Colonic mucosa (tissue), 4 donors: Measurements from ENCODE around the gene SUSD4. TPM values are rescaled to one million over a fixed set of nuclear protein-coding genes. Genes with fewer than 3 reads are reported as not detected.

Experiments
- DNase-seq: peaks from one replicate; pipeline ENCODE4 v3.0.0-alpha.2; 2020
- H3K27ac ChIP-seq: fragments of 200-600 bp; one replicate; pipeline ENCODE4 v1.8.0; 2021
- H3K27me3 ChIP-seq: fragments of 200-600 bp; one replicate; pipeline ENCODE4 v1.8.0; 2021
- H3K36me3 ChIP-seq: fragments of 200-600 bp; one replicate; pipeline ENCODE4 v1.8.0; 2021
- H3K4me1 ChIP-seq: fragments of 200-600 bp; one replicate; pipeline ENCODE4 v1.8.0; 2021; ENCODE audit warnings: mild to moderate bottlenecking
- H3K4me3 ChIP-seq: fragments of 200-600 bp; one replicate; pipeline ENCODE4 v1.8.0; 2021
- H3K9ac ChIP-seq, 2 donors: one replicate each; pipeline ENCODE4 v1.7.0; 2013; ENCODE audit warnings: control low read depth in 2 of 2, low read depth in 2 of 2, low read length in 2 of 2
- H3K9me3 ChIP-seq: fragments of 200-600 bp; one replicate; pipeline ENCODE4 v1.8.0; 2021
- intact Hi-C: fragments of 100-400 bp; cut with DNase I; formaldehyde crosslinking; loops from one replicate; pipeline ENCODE4 v1.14.1; 2022
- total RNA-seq, 2 donors: library from RNA; stranded (reverse); fragmentation: NEBNext Ultra II Directional in 1 of 2; extraction: Animal tissue kit (Norgen Biotek cat#: 25700) in 1 of 2; gene quantifications; one replicate each; pipeline ENCODE4 v1.2.1, GENCODE V29; 2021
- TF ChIP-seq, protein P1 (sequence below): fragments of 200-600 bp; IDR thresholded peaks from one replicate; pipeline ENCODE4 v1.8.0; 2022; ENCODE audit warnings: antibody characterized with exemption, mild to moderate bottlenecking
- donor health status: healthy.
- donor health status: DM: no; HTN: no; CAD: no.
- donor health status: DM: no; HTN: no; CAD: no.

Gene SUSD4
- total RNA-seq, 2 donors from 2014 or later, result 0.15 to 0.37 TPM

DNA sequence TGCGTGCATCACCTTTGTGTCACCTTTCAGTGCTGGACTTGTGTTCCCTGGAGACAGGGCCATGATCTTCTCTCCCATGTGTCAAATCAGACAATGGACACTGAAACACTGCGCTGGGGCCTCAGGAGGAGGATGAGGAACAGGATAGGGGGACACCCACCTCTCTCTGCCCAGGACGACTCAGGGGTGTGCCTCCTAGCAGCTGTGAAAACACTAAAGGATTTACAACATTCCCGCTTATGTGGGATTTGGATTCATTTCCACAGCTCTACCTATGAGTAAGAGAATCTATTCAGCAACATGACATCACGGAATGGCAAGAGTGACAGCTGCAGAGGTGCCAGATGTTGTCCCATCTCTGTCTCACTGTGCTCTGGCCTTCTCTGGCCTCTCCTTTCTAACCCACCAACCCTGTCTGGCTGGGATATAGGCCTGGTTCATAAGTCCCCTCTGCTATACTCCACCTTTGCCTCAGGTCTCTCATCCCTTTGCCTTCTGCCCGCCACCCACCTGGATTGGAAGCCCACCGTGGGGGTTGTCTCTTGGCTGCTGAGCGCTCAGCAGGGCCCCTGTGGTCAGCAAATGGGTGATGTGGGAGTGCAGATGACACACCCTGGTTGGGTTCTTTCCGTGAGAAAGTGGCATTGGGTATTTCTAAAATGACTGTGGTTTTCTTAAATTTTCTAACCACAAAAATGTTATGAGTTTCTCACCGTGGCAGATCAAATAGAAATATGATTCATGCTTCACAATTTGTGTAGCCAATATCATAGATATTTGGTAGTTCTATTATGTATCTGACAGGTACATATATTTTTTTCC is 173.9 kb downstream of the SUSD4 start:
- H3K9me3 ChIP-seq, result no peaks in the 10 kb centered on the region
- H3K9ac ChIP-seq, result no peak overlapping the region
- no peak overlapping the region for H3K4me3 ChIP-seq
- H3K4me1 ChIP-seq, result no peaks in the 10 kb centered on the region
- no peak for DNase-seq
- H3K36me3 ChIP-seq, result no peaks in the 10 kb centered on the region
- TF ChIP-seq, protein P1, sequence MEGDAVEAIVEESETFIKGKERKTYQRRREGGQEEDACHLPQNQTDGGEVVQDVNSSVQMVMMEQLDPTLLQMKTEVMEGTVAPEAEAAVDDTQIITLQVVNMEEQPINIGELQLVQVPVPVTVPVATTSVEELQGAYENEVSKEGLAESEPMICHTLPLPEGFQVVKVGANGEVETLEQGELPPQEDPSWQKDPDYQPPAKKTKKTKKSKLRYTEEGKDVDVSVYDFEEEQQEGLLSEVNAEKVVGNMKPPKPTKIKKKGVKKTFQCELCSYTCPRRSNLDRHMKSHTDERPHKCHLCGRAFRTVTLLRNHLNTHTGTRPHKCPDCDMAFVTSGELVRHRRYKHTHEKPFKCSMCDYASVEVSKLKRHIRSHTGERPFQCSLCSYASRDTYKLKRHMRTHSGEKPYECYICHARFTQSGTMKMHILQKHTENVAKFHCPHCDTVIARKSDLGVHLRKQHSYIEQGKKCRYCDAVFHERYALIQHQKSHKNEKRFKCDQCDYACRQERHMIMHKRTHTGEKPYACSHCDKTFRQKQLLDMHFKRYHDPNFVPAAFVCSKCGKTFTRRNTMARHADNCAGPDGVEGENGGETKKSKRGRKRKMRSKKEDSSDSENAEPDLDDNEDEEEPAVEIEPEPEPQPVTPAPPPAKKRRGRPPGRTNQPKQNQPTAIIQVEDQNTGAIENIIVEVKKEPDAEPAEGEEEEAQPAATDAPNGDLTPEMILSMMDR, result no peak
- intact Hi-C loops, result no loop called here
- H3K27me3 ChIP-seq, result no peaks in the 10 kb centered on the region
- no peak overlapping the region for H3K27ac ChIP-seq

DNA sequence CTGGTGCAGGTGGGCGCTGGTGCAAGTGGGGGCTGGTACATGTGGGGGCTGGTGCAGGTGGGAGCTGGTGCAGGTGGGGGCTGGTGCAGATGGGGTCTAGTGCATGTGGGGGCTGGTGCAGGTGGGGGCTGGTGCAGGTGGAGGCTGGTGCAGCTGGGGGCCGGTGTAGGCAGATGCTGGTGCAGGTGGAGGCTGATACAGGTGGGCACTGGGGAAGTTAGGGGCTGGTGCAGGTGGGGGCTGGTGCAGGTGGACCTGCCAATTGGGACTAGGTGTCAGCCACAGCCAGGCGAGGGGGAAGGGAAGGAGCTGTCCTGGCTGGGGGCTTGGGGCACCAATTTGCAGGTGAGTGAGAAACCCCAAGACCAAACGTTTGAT is 174.5 kb downstream of the SUSD4 start:
- no peak for DNase-seq
- no peak overlapping the region for H3K27ac ChIP-seq
- intact Hi-C loops, result no loop called here
- no peaks in the 10 kb centered on the region for H3K27me3 ChIP-seq
- no peaks in the 10 kb centered on the region for H3K4me1 ChIP-seq
- H3K9me3 ChIP-seq, result no peaks in the 10 kb centered on the region
- H3K36me3 ChIP-seq, result no peaks in the 10 kb centered on the region
- TF ChIP-seq, protein P1, result no peak
- no peak overlapping the region for H3K9ac ChIP-seq
- no peak overlapping the region for H3K4me3 ChIP-seq

DNA sequence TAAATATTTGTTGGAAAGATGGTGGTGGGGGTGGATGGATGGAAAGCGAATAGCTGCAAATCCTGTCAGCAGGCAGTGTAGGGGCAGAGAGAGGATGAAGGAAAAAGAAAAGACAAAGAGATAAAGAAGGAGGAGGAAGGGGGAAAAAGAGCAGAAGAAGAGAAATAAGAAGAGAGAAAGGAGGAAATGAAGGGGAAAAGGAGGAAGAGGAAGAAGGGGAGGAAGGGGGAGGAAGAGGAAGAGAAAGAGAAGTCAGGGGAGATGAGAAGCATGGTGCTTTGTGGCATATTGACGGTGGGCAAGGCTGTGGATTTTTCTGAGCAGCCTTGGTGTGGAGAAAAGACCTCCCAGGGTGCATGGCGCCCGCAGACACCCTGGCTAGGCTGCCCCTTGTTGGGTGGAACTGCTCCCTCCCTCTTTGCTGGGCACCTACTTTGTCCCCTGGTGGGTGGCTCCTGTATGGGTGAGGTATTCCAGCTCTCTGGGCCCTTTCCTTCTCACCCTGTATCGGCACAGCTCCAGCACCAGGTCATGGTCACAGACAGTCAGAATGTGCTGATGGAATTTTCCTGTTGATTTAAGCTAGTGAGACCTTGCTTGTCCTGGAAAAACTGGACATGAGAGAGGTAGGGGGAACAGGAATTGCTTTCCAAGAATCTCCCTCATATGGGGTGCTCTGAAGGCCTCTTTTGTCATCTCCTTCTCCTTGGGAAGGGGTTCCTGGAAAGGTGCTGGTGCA is 175.2 kb downstream of the SUSD4 start:
- Histone ChIP-seq H3K9me3 (no peaks in the 10 kb centered on the region), H3K4me1 (no peaks in the 10 kb centered on the region), H3K27ac (no peak overlapping the region), H3K4me3 (no peak overlapping the region), H3K36me3 (no peaks in the 10 kb centered on the region), H3K27me3 (no peaks in the 10 kb centered on the region), H3K9ac (no peak overlapping the region)
- intact Hi-C loops, result no loop called here
- DNase-seq, result no peak
- TF ChIP-seq, protein P1, result no peak

DNA sequence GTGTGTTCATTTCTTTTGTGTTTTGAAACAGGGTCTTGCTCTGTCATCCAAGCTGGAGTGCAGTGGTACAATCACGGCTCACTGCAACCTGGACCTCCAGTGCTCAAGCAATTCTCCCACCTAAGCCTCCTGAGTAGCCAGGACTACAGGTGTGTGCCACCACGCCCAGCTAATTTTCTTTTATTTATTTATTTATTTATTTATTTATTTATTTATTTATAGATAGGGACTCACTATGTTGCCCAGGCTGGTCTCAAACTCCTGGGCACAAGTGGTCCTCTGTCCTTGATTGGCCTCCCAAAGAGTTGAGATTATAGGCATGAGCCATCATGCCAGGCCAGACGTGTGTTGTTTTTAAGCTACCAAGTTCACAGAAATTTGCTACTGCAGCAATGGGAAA is 177.2 kb downstream of the SUSD4 start:
- DNase-seq, result no peak
- TF ChIP-seq, protein P1, result no peak
- no peak overlapping the region for H3K4me3 ChIP-seq
- no peaks in the 10 kb centered on the region for H3K36me3 ChIP-seq
- H3K4me1 ChIP-seq, result no peaks in the 10 kb centered on the region
- H3K9me3 ChIP-seq, result no peaks in the 10 kb centered on the region
- no peaks in the 10 kb centered on the region for H3K27me3 ChIP-seq
- no peak overlapping the region for H3K27ac ChIP-seq
- intact Hi-C loops, result no loop called here
- no peak overlapping the region for H3K9ac ChIP-seq

DNA sequence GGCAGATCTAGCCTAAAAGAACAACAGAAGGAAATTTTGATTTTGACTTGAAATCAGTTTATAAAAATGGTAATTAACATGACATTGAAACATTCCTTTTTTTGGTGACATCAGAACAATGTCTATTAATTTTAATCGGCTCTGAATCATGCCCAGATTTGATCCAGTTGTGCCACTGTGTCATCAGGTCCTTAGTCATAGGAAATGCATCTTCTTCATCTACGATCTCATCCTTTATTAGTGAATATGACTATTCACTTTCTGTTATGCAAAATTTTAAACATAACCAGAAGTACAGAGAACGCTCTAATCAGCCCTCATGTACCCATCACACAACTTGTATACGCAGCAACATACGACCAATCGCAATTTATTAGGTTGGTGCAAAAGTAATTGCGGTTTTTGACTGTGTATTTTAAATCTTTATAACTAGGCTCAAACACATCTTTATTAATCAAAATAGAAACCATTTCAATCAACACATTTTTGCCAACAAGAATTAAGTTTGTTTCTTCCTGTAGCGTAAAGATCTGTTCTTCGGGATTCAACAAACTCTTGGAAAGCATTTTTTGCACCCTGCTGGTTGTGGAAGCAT is 180.6 kb downstream of the SUSD4 start:
- TF ChIP-seq, protein P1, result no peak
- Histone ChIP-seq H3K9ac (no peak overlapping the region), H3K27ac (no peak overlapping the region), H3K9me3 (no peaks in the 10 kb centered on the region), H3K4me1 (no peaks in the 10 kb centered on the region), H3K4me3 (no peak overlapping the region), H3K36me3 (no peaks in the 10 kb centered on the region), H3K27me3 (no peaks in the 10 kb centered on the region)
- DNase-seq, result no peak
- intact Hi-C loops, result no loop called here
